ENCODE data around the gene DOCK3.
A peak's percentile ranks its signal among the peaks of the same experiment; 100 is the strongest.
"Not testable (repeated sequence)": the region's sequence is repeated elsewhere in the genome, so short reads cannot be mapped to it uniquely, and the experiment has no call there.

The DOCK3 gene

DNA sequence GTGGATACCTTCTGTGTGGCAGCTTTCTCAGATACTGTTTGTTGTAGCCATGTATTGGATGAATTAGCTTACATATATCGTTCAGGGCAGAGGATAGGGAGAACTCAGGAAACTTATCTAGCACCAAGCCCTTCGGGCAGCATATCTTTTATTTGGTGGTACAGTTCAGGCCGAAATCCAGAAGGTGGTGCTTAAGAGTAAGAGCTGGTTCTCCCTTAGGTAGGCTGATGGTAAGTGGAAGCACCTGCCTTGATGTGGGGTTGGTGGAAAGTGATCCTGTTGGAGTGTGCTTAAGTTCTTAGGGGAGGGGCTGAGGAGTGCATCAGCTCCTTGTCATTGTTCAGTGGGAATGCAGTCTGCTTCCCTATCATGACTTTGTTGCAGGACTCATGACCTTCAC, 187.5 kb downstream of the DOCK3 start:
- no peak overlapping the region for H3K4me2 ChIP-seq
- no peak for TF ChIP-seq Cebpa-rat (IDR thresholded peaks at IDR 0.05)
- H3K4me3 ChIP-seq: no peak overlapping the region
- no peak overlapping the region for H3K27ac ChIP-seq
- no peaks in the 10 kb centered on the region for H3K4me1 ChIP-seq
- H3K9me3 ChIP-seq (replicated peaks in 1 of 11): peaks cover 0 to 11% (median 5%) of the 10 kb centered on the region in 11 experiments; a peak in 5 of 22 replicates
- no peaks in the 10 kb centered on the region for H3K36me3 ChIP-seq
- H3K27me3 ChIP-seq: no peaks in the 10 kb centered on the region
- no peak overlapping the region for H3K9ac ChIP-seq
- H4K20me1 ChIP-seq: no peaks in the 10 kb centered on the region

DNA sequence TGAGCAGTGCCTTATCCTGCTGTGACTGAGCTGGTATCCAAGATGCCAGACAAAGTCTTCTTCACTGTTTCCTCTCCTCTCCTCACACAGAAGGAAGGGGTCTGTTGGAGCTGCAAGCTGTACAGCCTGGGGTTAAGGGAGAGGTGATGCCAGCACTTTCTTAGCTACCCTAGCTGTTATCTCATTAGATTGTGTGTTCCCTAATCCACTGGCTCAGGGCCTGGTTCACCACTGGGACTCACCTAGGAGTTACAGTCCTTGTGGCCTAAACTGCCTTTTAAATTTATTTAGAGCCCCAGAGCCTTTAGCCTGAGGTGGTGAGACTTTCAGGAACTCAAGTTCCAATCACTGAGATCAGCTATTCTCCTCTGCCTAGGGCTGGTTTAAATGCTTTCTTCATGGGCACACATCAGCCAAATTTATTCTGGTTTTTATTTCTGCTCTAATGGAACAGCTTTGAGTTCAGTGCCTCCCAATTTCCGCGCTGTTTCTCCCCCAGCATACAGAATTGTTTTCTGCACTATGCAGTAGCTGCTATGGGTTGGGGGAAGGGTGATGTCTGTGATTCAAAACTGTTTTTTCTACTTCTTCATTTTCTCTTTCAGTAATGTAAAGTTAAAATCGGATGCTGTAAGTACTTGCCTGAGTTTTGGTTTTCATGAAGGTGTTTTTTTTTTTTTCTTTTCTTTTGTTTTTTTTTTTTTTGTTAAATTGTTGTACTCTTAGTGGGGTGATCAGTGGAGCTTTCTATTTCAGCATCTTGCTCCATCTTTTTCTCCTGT, 198.8 kb downstream of the DOCK3 start:
- Histone ChIP-seq H3K9me3 (replicated peaks in 1 of 11) (peaks cover 0 to 15% (median 0%) of the 10 kb centered on the region in 11 experiments; a peak in 4 of 22 replicates), H3K27me3 (no peaks in the 10 kb centered on the region), H3K4me2 (no peak overlapping the region), H3K4me3 (no peak overlapping the region), H3K36me3 (no peaks in the 10 kb centered on the region), H3K4me1 (0 out of 20 replicates have a peak, but pooled peaks cover 0 to 5% (median 0%) of the 10 kb centered on the region in 10 experiments), H3K9ac (no peak overlapping the region), H4K20me1 (no peaks in the 10 kb centered on the region), H3K27ac (no peak overlapping the region)
- TF ChIP-seq Cebpa-rat (IDR thresholded peaks at IDR 0.05): no peak

DNA sequence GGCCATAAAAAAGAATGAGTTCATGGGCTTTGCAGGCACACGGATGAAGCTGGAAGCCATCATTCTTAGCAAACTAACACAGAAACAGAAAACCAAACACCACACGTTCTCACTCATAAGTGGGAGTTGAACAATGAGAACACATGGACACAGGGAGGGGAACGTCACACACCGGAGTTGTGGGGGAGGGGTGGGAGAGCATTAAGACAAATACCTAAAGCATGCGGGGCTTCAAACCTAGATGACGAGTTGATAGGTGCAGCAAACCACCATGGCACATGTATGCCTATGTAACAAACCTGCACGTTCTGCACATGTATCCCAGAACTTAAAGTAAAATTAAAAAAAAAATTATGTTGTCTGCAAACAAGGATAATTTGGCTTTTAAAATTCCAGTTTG, 200.1 kb downstream of the DOCK3 start:
- not testable (repeated sequence) for H3K27ac ChIP-seq, H3K9ac ChIP-seq, H3K4me3 ChIP-seq, H3K4me1 ChIP-seq, H4K20me1 ChIP-seq, H3K27me3 ChIP-seq, H3K4me2 ChIP-seq, H3K36me3 ChIP-seq
- peaks cover 0 to 15% (median 0%) of the 10 kb centered on the region in 11 experiments; a peak in 4 of 22 replicates for H3K9me3 ChIP-seq (replicated peaks in 1 of 11)

DNA sequence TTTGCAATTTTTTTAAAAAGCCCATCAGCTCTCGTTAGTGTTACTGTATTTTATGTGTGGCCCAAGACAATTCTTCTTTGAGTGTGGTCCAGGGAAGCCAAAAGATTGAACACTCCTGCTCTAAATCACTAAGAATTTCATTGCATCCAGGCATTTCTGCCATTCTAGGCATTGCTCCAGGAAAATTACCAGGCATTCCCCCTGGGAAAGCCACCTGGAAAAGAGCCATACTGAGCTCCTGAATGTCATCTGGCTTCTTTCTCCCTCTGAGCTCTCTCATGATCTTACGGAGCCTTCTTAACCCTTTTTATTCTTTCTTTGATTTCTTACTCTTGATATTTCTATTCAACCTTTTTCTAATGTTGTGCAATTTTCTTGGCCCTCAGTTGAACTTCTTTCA, 202.2 kb downstream of the DOCK3 start:
- Histone ChIP-seq H3K27me3 (no peaks in the 10 kb centered on the region), H3K4me2 (no peak overlapping the region), H3K36me3 (no peaks in the 10 kb centered on the region), H3K27ac (no peak overlapping the region), H3K4me1 (0 out of 20 replicates have a peak, but pooled peaks cover 0 to 5% (median 0%) of the 10 kb centered on the region in 10 experiments), H4K20me1 (no peaks in the 10 kb centered on the region), H3K4me3 (no peak overlapping the region), H3K9ac (no peak overlapping the region), H3K9me3 (replicated peaks in 1 of 11) (peaks cover 0 to 5% (median 4%) of the 10 kb centered on the region in 11 experiments; a peak in 7 of 22 replicates)
- TF ChIP-seq Cebpa-rat (IDR thresholded peaks at IDR 0.05): no peak

DNA sequence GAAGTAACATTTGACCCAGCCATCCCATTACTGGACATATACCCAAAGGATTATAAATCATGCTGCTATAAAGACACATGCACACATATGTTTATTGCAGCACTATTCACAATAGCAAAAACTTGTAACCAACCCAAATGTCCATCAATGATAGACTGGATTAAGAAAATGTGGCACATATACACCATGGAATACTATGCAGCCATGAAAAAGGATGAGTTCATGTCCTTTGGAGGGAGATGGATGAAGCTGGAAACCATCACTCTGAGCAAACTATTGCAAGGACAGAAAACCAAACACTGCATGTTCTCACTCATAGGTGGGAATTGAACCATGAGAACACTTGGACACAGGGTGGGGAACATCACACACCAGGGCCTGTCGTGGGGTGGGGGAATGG, 208.0 kb downstream of the DOCK3 start:
- H3K36me3 ChIP-seq; H3K4me3 ChIP-seq; H3K9ac ChIP-seq; H3K27ac ChIP-seq; H3K9me3 ChIP-seq (replicated peaks in 1 of 11); H4K20me1 ChIP-seq; H3K4me2 ChIP-seq; H3K4me1 ChIP-seq; H3K27me3 ChIP-seq: not testable (repeated sequence)

DNA sequence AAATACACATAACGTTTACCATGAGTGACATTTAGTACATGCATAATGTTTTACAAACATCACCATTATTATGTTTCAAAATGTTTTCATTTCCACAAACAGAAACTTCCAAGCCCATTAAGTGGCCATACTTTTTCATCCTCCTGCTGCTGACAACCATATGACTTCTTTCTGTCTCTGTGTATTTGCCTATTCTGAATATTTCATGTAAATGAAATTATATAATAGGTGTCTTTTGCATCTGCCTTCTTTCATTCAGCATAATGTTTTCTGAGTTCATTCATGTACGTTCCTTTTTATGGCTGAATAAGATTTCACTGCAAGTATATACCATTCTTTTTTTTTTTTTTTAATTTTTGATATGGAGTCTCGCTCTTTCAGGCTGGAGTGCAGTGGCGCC, 209.0 kb downstream of the DOCK3 start:
- Histone ChIP-seq H3K4me2 (no peak overlapping the region), H3K4me3 (no peak overlapping the region), H4K20me1 (no peaks in the 10 kb centered on the region), H3K9ac (no peak overlapping the region), H3K9me3 (replicated peaks in 1 of 11) (peaks cover 0 to 5% (median 0%) of the 10 kb centered on the region in 11 experiments; a peak in 4 of 22 replicates), H3K27ac (no peak overlapping the region), H3K4me1 (no peaks in the 10 kb centered on the region), H3K27me3 (no peaks in the 10 kb centered on the region), H3K36me3 (no peaks in the 10 kb centered on the region)
- no peak for TF ChIP-seq Cebpa-rat (IDR thresholded peaks at IDR 0.05)

DNA sequence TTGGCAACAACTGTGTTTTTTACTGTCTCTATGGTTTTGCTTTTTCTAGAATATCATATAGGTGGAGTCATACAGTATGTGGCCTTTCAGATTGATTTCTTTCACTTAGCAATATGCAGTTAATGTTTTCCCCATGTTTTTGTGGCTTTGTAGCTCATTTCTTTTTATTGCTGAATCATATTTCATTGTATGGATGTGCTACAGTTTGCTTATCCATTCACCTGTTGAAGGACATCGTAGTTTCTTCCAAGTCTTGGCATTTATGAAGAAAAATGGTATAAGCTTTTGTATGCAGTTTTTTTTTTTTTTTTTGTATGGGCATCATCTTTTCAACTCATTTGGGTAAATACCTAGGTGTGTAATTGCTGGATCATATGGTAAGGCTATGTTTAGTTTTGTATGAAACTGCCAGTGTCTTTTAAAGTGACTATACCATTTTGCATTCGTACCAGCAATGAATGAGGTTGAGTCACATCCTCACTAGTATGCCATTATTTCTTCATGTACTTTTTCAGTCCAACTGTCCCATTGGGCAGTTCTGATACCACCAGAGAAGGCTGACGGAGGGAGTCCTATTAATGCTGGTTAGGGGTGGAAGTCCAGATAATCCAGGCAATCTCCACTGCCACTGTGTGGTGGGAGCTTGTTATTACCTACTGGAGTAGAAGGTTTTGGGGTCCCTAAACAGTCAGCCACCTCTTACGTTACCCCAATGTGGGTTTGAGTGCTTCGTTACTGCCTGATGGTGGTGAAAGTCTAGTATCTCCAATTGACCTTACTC, 210.5 kb downstream of the DOCK3 start:
- H4K20me1 ChIP-seq: no peaks in the 10 kb centered on the region
- no peaks in the 10 kb centered on the region for H3K4me1 ChIP-seq
- H3K9ac ChIP-seq: no peak overlapping the region
- peaks cover 0 to 5% (median 0%) of the 10 kb centered on the region in 11 experiments; a peak in 4 of 22 replicates for H3K9me3 ChIP-seq (replicated peaks in 1 of 11)
- H3K27ac ChIP-seq: no peak overlapping the region
- TF ChIP-seq Cebpa-rat (IDR thresholded peaks at IDR 0.05): no peak
- H3K36me3 ChIP-seq: no peaks in the 10 kb centered on the region
- no peak overlapping the region for H3K4me2 ChIP-seq
- H3K27me3 ChIP-seq: no peaks in the 10 kb centered on the region
- H3K4me3 ChIP-seq: no peak overlapping the region

DNA sequence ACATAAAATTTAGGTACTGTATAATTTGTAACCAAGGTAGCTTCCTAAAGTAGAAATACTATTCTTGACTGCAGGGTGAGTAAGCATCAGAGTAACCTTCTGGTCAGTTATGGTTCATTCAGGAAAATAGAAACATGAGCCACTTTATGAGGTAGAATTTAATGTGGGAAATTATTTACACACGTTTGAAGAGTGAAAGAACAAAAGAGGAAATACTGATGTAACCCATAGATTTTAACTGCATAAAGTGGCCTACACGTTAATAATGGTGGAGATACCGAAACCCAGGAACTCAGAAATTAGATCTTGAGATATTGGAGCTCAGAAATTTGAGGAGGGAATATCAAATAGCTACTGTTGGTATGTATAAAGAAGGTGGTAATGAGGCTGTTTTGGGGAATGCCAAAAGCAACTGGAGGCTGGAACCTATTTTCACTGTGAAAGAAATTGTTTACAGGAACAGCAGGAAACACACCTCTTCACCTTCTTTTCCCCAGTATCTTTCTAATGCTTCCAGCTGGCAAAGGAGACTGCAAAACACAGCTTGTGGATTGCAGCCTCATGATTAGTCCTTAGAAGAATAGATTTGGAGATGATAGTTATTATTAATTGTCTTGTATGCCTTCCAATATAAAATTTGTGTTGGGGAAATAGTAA, 216.1 kb downstream of the DOCK3 start:
- Histone ChIP-seq H3K9ac (no peak overlapping the region), H3K4me3 (no peak overlapping the region), H3K9me3 (replicated peaks in 1 of 11) (peaks cover 0 to 14% (median 4%) of the 10 kb centered on the region in 11 experiments; a peak in 9 of 22 replicates), H3K36me3 (no peaks in the 10 kb centered on the region), H3K4me2 (no peak overlapping the region), H3K27ac (no peak overlapping the region), H4K20me1 (no peaks in the 10 kb centered on the region), H3K27me3 (no peaks in the 10 kb centered on the region), H3K4me1 (no peaks in the 10 kb centered on the region)
- TF ChIP-seq Cebpa-rat (IDR thresholded peaks at IDR 0.05): no peak

DNA sequence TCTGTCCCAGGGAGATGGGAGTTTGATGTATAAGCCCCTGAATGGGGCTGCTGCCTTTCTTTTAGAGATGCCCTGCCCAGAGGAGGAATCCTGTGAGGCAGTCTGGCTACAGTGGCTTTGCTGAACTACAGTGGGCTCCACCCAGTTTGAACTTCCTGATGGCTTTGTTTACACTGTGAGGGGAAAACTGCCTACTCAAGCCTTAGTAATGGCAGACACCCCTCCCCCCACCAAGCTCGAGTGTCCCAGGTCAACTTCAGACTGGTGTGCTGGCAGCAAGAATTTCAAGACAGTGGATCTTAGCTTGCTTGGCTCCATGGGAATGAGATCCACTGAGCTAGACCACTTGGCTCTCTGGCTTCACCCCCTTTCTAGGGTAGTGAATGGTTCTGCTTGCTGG, 226.4 kb downstream of the DOCK3 start:
- not testable (repeated sequence) for H4K20me1 ChIP-seq; H3K9ac ChIP-seq; H3K27me3 ChIP-seq; H3K36me3 ChIP-seq; H3K4me3 ChIP-seq; H3K9me3 ChIP-seq (replicated peaks in 1 of 11)
- Histone ChIP-seq H3K4me1 (peaks cover 0 to 10% (median 0%) of the 10 kb centered on the region in 10 experiments; a peak in 7 of 20 replicates), H3K4me2 (peak overlapping the region in 3 of 11 experiments; percentile 41 to 68 (median 48); a peak in 6 of 22 replicates), H3K27ac (peak overlapping the region in 2 of 11 experiments; percentile 27 to 46; a peak in 4 of 22 replicates)
